ENCODE data around the gene JMJD8. TPM values are rescaled to one million over a fixed set of nuclear protein-coding genes. Genes with fewer than 3 reads are reported as not detected.

JMJD8 gene
- total RNA-seq, 1 experiment from 2014 or later, result 73.9 TPM

DNA sequence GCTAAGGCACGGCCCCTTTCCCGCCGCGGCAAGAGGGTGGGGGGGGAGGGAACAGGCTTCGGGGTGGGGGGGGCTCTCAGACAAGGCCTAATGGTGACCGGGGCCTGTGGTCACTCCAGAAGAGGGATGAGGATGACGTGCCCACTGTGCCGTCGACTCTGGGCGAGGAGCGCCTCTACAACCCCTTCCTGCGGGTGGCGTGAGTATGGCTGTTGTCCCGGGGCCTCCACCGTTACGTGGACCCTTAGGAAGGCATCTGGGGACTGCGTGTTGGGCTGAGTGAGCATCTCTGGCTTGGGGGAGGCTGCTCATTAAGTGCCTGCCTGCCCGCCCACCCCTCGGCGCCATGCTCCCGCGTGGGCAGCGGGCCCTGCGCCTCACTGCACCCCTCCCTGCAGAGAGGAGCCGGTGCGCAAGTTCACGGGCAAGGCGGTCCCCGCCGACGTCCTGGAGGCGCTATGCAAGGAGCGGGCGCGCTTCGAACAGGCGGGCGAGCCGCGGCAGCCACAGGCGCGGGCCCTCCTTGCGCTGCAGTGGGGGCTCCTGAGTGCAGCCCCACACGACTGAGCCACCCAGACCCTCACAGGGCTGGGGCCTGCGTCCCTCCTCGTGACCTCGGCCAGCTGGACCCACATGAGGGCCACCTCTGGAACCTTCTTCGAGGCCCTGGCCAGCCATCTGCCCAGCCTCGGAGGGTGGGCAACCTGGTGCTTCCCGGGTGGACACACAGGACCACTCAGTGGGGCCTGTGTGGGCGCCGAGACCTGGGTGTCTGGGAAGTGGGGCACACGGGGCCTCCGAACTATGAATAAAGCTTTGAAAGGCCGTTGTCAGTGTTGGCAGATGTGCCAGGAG is 45.0 kb upstream of the JMJD8 start:
- H3K36me3 ChIP-seq (ENCODE audit: control insufficient read depth, insufficient read depth, low read length), result no peaks in the 10 kb centered on the region
- intact Hi-C loops (cut with micrococcal nuclease; ENCODE audit: unreplicated experiment) (no loop called here), in situ Hi-C loops (cut with HindIII; ENCODE audit: low pct_unique_long_range_greater_than_20kb, low sequenced_read_pairs) (no loop called here)
- BruUV-seq (replicated peaks), result TSS peak; percentile 84
- H3K4me1 ChIP-seq (ENCODE audit: control insufficient read depth, insufficient read depth, low read length), result peaks cover 13% of the 10 kb centered on the region
- no peak overlapping the region; the same call in 1 of the 2 replicates for H3K27ac ChIP-seq (ENCODE audit: low read length)
- H3K9me3 ChIP-seq (ENCODE audit: control insufficient read depth, insufficient read depth, low read depth, low read length), result no peaks in the 10 kb centered on the region
- no peak for ATAC-seq
- TF ChIP-seq POLR2AphosphoS5 (IDR thresholded peaks at IDR 0.05; ENCODE audit: low read depth, low read length) (peak; percentile 19), SIN3A (IDR thresholded peaks at IDR 0.05; ENCODE audit: borderline replicate concordance, insufficient read depth, low read depth, low read length) (no peak)
- no peaks in the 10 kb centered on the region for H3K27me3 ChIP-seq (ENCODE audit: control insufficient read depth, insufficient read depth, low read length)
- CTCF ChIA-PET, result no interaction called here
- peak overlapping the region; percentile 64 to 74 for H3K4me3 ChIP-seq (ENCODE audit: low read depth in 2 of 2, low read length in 2 of 2)
- POLR2A ChIA-PET, result no interaction called here
- DNase-seq (ENCODE audit: low read depth, low spot score), result no peak

DNA sequence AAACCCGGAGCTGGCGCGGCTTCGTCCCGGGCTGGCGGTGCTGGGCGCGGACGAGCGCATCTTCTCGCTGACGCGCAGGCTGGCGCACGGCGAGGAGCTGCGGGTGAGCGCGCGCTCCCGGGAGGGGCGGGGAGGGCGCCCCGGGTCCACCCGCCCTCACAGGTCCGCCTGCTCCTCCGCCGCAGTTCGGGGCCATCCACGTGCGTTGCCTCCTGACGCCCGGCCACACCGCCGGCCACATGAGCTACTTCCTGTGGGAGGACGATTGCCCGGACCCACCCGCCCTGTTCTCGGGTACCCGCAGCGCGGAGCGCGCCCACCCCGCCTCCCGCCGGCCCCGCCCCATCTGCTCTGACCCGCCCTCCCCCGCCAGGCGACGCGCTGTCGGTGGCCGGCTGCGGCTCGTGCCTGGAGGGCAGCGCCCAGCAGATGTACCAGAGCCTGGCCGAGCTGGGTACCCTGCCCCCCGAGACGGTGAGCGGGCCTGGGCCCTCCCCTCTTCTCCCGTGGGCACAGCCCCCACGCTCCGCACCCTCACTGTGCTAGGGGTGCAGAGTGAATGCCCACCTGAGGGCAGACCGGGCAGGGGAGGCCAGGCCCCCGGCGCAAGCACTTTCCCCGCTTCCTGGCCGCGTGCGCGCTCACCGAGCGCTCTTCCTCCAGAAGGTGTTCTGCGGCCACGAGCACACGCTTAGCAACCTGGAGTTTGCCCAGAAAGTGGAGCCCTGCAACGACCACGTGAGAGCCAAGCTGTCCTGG is 44.2 kb upstream of the JMJD8 start:
- Histone ChIP-seq H3K4me3 (ENCODE audit: low read depth in 2 of 2, low read length in 2 of 2) (peak overlapping the region; percentile 64 to 74), H3K36me3 (ENCODE audit: control insufficient read depth, insufficient read depth, low read length) (no peaks in the 10 kb centered on the region), H3K9me3 (ENCODE audit: control insufficient read depth, insufficient read depth, low read depth, low read length) (no peaks in the 10 kb centered on the region), H3K27ac (ENCODE audit: low read length) (peak overlapping the region; percentile 79), H3K27me3 (ENCODE audit: control insufficient read depth, insufficient read depth, low read length) (no peaks in the 10 kb centered on the region), H3K4me1 (ENCODE audit: control insufficient read depth, insufficient read depth, low read length) (peaks cover 13% of the 10 kb centered on the region)
- in situ Hi-C loops (cut with HindIII; ENCODE audit: low pct_unique_long_range_greater_than_20kb, low sequenced_read_pairs), result no loop called here
- ATAC-seq (peak; percentile 60), DNase-seq (ENCODE audit: low read depth, low spot score) (no peak)
- CTCF ChIA-PET, result interaction anchor here (0.8 kb wide), 1 partner anchor 329 kb away, joined by 3 read pairs; no protein-coding TSS in a partner anchor
- intact Hi-C loops (cut with micrococcal nuclease; ENCODE audit: unreplicated experiment), result no loop called here
- BruUV-seq (replicated peaks), result no TSS peak
- POLR2A ChIA-PET, result interaction anchor here (0.7 kb wide), 1 partner anchor 56 kb away, joined by 10 read pairs; no protein-coding TSS in a partner anchor
- TF ChIP-seq, protein P1, sequence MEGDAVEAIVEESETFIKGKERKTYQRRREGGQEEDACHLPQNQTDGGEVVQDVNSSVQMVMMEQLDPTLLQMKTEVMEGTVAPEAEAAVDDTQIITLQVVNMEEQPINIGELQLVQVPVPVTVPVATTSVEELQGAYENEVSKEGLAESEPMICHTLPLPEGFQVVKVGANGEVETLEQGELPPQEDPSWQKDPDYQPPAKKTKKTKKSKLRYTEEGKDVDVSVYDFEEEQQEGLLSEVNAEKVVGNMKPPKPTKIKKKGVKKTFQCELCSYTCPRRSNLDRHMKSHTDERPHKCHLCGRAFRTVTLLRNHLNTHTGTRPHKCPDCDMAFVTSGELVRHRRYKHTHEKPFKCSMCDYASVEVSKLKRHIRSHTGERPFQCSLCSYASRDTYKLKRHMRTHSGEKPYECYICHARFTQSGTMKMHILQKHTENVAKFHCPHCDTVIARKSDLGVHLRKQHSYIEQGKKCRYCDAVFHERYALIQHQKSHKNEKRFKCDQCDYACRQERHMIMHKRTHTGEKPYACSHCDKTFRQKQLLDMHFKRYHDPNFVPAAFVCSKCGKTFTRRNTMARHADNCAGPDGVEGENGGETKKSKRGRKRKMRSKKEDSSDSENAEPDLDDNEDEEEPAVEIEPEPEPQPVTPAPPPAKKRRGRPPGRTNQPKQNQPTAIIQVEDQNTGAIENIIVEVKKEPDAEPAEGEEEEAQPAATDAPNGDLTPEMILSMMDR (IDR thresholded peaks at IDR 0.05), result no peak
- TF ChIP-seq POLR2AphosphoS5 (IDR thresholded peaks at IDR 0.05; ENCODE audit: low read depth, low read length) (no peak; the same call in none of the 2 replicates), TCF7L2 (IDR thresholded peaks at IDR 0.05; ENCODE audit: low read depth, low read length) (no peak), SIN3A (IDR thresholded peaks at IDR 0.05; ENCODE audit: borderline replicate concordance, insufficient read depth, low read depth, low read length) (peak; percentile 76; the same call in 1 of the 2 replicates)
- TF ChIP-seq, protein P2, sequence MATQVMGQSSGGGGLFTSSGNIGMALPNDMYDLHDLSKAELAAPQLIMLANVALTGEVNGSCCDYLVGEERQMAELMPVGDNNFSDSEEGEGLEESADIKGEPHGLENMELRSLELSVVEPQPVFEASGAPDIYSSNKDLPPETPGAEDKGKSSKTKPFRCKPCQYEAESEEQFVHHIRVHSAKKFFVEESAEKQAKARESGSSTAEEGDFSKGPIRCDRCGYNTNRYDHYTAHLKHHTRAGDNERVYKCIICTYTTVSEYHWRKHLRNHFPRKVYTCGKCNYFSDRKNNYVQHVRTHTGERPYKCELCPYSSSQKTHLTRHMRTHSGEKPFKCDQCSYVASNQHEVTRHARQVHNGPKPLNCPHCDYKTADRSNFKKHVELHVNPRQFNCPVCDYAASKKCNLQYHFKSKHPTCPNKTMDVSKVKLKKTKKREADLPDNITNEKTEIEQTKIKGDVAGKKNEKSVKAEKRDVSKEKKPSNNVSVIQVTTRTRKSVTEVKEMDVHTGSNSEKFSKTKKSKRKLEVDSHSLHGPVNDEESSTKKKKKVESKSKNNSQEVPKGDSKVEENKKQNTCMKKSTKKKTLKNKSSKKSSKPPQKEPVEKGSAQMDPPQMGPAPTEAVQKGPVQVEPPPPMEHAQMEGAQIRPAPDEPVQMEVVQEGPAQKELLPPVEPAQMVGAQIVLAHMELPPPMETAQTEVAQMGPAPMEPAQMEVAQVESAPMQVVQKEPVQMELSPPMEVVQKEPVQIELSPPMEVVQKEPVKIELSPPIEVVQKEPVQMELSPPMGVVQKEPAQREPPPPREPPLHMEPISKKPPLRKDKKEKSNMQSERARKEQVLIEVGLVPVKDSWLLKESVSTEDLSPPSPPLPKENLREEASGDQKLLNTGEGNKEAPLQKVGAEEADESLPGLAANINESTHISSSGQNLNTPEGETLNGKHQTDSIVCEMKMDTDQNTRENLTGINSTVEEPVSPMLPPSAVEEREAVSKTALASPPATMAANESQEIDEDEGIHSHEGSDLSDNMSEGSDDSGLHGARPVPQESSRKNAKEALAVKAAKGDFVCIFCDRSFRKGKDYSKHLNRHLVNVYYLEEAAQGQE (IDR thresholded peaks at IDR 0.05; ENCODE audit: insufficient read depth in 1 of 2, low read depth in 2 of 2, low read length in 1 of 2), result 0 out of 4 replicates have a peak, but pooled peaks of 1 of the 2 experiments have one; percentile 45
